H1 (cell line): ENCODE measurements around the gene STX18. TPM values are rescaled to one million over a fixed set of nuclear protein-coding genes. Genes with fewer than 3 reads are reported as not detected.

Source experiments
- EGR1 ChIP-seq: IDR thresholded peaks from 2 replicates; pipeline ENCODE4 v1.6.1; 2011; ENCODE audit warnings: low read depth, low read length, borderline replicate concordance
- FOSL1 ChIP-seq: IDR thresholded peaks from 2 replicates; pipeline ENCODE4 v1.6.1; 2011; ENCODE audit warnings: mild to moderate bottlenecking, low read depth, low read length, moderate library complexity; ENCODE audit not compliant: insufficient read depth
- YY1 ChIP-seq: IDR thresholded peaks from 2 replicates; pipeline ENCODE4 v1.6.1; 2011; ENCODE audit warnings: low read depth, mild to moderate bottlenecking, low read length
- polyA plus RNA-seq, 7 experiments: library from polyadenylated mRNA; depleted of rRNA in 3 of 7; stranded (reverse) in 5 of 7; unstranded in 2 of 7; fragments of >200 nt in 5 of 7; fragments of 200-250 nt in 2 of 7; gene quantifications; 1 replicate in 5 of 7; 2 replicates in 1 of 7; 4 replicates in 1 of 7; pipeline versions ENCODE4 v1.2.1 to v1.2.3, GENCODE V29; 2011 to 2013; ENCODE audit warnings: missing spikeins in 2 of 7, mixed read lengths in 2 of 7
- total RNA-seq: library from RNA; stranded (reverse); fragmentation: NEBNext Ultra II Directional; extraction: Animal tissue kit (Norgen Biotek cat#: 25700); gene quantifications from 2 replicates; pipeline ENCODE4 v1.2.1, GENCODE V29; 2021

The STX18 gene
- total and polyA plus RNA-seq, 2 of the 8 experiments (the other 6 are each of a cell fraction or from before 2014, with no cell fraction given): 14.6 to 18.3 TPM

GRCh38 chr4:4390046-4390445 is 151.8 kb downstream of the STX18 start (continued):
- TF ChIP-seq YY1 (no peak), FOSL1 (no peak), EGR1 (no peak)
- TF ChIP-seq, all 59 proteins: peak for 0
